Measurements from ENCODE around the gene SPDYE6. TPM values are rescaled to one million over a fixed set of nuclear protein-coding genes. Genes with fewer than 3 reads are reported as not detected.
"Not testable (repeated sequence)": the region's sequence is repeated elsewhere in the genome, so short reads cannot be mapped to it uniquely, and the experiment has no call there.

Gene SPDYE6, protein sequence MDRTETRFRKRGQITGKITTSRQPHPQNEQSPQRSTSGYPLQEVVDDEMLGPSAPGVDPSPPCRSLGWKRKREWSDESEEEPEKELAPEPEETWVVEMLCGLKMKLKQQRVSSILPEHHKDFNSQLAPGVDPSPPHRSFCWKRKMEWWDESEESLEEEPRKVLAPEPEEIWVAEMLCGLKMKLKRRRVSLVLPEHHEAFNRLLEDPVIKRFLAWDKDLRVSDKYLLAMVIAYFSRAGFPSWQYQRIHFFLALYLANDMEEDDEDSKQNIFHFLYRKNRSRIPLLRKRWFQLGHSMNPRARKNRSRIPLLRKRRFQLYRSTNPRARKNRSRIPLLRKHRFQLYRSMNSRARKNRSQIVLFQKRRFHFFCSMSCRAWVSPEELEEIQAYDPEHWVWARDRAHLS
- not detected in 2 replicates for total RNA-seq (2014; rRNA removed; shearing (Covaris generic))

DNA sequence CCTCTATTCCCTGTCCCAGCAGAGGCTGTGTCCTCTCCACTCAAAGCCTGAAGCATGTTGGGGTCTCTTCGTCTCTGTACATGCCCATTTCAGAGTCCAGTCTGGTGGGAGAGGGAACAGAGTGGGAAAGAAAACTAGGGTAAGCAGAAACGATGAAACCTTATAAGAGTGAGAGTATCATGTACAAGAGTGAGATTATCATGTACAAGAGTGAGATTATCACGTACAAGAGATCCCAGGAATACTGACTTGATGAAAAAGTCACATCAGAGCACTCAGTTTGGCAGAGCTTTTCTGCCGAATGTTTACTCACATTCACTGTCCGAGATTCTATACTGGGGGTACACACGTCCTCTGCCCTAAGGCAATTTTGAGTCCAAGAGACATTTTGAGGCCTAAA, at the start of gene SPDYE6:
SPDYE6 (minus strand) TSS at position 101 of the 400 bp plus-strand sequence. CDS start 421 bp downstream, outside the sequence.
- in situ Hi-C loops (cut with HindIII; ENCODE audit: low sequenced_read_pairs); DNase-seq (ENCODE audit: low spot score): not testable (repeated sequence)

DNA sequence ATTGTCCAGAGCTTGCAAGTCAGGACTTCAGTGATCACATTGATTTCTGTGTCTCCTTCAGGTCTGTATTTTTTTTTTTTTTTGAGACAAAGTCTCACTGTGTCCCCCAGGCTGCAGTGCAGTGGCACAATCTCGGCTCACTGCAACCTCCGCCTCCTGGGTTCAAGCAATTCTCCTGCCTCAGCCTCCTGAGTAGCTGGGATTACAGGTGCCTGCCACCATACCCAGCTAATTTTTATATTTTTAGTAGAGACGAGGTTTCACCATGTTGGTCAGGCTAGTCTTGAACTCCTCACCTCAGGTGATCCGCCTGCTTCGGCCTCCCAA, 48.6 kb upstream of the SPDYE6 start:
- in situ Hi-C loops (cut with HindIII; ENCODE audit: low sequenced_read_pairs); DNase-seq (ENCODE audit: low spot score): not testable (repeated sequence)

DNA sequence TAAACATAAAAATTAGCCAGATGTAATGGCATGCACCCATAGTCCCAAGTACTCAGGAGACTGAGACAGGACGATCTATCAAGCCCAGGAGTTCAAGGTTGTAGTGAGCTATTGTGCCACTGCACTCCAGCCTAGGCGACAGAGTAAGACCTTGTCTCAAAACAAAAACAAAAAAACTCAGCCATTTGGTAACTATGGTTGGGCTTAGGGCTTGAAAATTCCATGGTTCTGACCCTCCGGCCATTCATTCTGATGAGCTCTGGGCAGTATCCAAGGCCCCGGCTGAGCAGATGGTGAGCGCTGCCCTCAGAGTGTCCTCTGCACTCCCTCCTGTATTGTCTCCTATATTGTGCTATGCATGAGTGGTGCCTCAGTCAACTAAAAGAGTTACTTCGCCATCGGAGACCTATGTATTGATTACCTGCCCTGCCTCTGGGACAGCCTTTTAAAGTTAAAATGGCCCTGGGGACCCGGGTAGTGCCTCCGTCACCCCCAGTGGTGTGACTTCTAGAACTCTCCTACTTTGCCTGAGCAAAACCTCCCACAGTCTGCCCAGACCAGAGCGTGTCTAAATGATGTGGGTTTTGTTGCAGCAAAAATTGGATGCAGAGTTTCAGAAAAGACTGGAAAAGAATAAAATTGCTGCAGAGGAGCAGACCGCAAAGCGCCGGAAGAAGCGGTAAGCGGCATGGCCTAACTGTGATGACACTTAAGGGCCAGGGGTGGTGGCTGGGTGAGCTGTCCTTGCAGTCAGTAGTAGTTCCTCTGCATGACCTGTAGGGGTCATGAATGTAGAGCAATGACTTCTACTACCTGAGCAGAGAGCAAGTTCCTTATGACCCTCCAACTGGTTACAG, 48.0 kb upstream of the SPDYE6 start:
- in situ Hi-C loops (cut with HindIII; ENCODE audit: low sequenced_read_pairs), result no loop called here
- peak; percentile 77 for DNase-seq (ENCODE audit: low spot score)

DNA sequence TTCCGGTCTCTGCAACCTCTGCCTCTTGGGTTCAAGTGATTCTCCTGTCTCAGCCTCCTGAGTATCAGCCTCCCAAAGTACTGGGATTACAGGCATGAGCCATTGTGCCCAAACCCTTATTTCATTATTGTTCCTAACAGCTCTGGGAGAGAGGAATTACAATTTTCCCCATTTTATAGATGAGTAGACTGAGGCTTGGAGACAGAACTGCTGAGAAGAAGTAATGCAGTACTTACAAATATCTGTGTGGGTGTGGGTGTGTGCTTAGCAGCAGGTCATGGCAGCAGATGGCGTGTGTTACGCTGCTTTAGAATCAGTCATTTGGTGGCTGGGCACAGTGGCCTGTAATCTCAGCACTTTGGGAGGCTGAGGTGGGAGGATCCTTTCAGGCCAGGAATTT, 47.3 kb upstream of the SPDYE6 start:
- DNase-seq (ENCODE audit: low spot score), result peak; percentile 47
- in situ Hi-C loops (cut with HindIII; ENCODE audit: low sequenced_read_pairs), result no loop called here

DNA sequence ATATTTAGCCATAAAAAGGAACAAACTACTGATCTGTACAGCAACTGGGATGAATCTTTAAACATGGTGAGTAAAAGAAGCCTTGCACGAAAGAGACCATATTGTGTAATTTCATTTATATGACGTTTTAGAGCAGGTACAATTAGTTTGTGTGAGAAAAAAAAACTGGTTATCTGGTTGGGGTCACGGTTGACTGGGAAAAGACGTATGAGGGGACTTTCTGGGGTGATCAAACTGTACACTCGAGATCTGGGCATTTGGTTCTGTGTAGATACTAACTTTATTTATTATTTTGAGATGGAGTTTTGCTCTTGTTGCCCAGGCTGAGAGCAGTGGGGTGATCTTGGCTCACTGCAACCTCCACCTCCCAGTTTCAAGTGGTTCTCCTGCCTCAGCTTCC, 44.1 kb upstream of the SPDYE6 start:
- no peak for DNase-seq (ENCODE audit: low spot score)
- in situ Hi-C loops (cut with HindIII; ENCODE audit: low sequenced_read_pairs), result no loop called here

DNA sequence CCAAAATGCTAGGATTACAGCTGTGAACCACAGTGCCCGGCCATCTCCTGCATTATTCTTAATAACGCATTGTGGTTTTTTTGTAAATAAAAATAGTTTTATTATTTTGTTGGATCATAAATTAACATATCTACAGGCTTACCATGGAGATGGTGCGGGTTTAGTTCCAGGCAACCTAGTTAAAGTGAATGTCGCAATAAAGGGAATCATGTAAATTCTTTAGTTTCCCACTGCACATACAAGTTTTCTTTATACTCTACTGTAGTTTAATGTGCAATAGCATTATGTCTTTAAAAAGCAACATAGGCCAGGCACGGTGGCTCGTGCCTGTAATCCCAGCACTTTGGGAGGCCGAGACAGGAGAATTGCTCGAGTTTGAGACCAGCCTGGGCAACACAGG, 42.3 kb upstream of the SPDYE6 start:
- in situ Hi-C loops (cut with HindIII; ENCODE audit: low sequenced_read_pairs), result no loop called here
- no peak for DNase-seq (ENCODE audit: low spot score)

DNA sequence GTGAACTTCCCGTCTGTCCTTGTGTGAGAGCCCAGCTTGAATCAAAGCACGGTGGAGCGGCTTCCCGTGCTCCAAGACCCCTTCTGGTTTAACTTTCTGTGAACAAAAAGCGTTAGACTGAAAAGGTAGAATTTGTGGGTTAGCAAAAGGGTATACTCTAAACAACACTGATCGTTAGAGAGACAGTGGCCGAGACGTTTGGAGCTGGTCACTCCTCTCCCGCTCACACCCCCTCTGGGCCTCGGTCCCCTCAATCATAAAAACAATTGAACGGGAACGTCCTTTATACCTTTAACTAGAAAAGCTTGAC, 40.4 kb upstream of the SPDYE6 start:
- no peak for DNase-seq (ENCODE audit: low spot score)
- in situ Hi-C loops (cut with HindIII; ENCODE audit: low sequenced_read_pairs), result no loop called here

DNA sequence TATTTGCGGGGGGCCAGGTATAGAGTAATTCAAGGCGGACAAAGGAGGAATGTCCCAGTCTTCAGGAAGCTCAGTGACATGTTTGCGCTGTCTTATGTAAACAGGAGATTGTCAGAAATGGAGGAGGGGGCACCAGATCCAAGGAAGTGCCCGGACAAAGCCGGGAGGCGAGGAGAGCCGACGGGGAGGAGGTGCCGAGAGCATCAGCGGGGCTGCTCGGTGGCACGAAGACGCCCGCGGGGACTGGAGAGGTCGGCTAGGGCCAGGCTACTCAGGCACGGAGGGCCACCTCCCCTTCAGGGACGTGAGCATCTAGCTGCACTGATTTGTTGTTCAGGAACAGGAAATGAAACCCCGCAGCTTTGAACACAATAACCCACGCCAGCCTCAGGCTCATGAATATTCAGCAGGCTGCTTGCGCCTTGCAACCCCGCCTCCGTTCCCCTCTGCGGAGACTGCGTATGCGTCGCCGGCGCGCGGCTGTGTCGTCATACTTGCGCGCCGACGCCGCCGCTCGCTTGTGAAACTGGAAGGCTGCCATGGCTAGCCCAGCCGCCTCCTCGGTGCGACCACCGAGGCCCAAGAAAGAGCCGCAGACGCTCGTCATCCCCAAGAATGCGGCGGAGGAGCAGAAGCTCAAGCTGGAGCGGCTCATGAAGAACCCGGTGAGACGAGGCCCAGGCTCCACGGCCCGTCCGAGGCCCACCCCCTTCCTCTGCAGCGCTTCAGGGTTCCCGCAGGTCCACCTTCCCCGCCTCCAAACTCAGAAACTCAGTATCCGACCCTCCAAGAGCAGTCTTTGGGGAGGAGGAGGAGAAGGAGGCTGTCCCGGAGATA, 39.8 kb upstream of the SPDYE6 start, which contains the start of gene PRKRIP1:
PRKRIP1 (plus strand) TSS at position 491 of the 837 bp plus-strand sequence; CDS start at position 540, 49 bp downstream.
- peak; percentile 98 for DNase-seq (ENCODE audit: low spot score)
- in situ Hi-C loops (cut with HindIII; ENCODE audit: low sequenced_read_pairs), result no loop called here

DNA sequence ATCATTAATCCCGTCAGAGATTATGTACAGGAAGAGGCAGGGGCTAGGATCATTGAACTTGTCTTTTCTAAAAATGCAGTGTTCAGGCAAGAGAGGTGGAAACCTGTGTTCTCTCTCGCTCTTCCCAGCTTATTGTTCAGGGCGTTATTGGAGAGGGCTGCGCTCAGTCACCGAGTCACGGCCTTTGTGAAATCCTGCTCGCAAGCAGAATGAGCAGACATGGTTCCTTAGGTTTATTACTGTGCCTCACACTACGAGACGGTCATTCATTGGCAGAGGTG, 39.3 kb upstream of the SPDYE6 start:
- in situ Hi-C loops (cut with HindIII; ENCODE audit: low sequenced_read_pairs), result no loop called here

DNA sequence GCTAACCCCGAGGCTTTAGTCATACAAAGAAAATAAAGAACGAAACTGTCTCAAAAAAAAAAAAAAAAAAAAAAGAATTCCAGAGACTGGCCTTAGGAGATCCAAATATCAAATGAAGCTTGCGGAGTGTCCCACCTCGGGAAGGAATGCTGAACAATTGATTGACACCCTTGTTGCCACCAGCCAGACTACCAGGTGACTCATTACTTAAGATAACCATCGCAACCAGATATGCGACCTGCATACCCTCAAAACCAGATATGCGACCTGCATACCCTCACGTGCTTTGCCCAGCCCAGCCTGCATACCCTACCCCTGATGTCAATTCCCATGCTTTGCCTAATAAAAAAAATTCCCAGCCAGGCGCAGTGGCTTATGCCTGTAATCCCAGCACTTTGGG, 37.2 kb upstream of the SPDYE6 start:
- in situ Hi-C loops (cut with HindIII; ENCODE audit: low sequenced_read_pairs), result no loop called here
- DNase-seq (ENCODE audit: low spot score), result no peak

More for the DNA sequence above, 39.3 kb upstream of the SPDYE6 start:
- no peak for DNase-seq (ENCODE audit: low spot score)

DNA sequence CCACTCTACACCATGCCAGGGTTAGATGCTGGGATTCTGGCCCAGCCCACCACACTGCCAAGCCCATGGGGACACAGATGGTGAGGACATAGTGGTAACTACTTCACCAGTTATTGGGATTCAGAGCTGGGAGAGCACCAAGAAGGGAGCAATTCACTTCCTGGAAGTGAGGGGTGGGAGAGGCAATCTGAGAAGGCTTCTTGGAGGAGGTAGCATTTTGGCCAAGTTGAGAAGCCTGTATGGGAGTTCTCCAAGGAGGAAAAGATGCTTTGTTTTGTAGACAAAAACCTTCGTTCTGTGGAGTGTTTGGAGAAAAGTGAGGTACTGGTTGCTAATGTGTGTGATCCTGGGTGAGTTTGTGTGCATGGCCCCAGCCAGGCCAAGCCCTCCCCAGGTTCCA, 36.1 kb upstream of the SPDYE6 start:
- in situ Hi-C loops (cut with HindIII; ENCODE audit: low sequenced_read_pairs), result no loop called here
- no peak for DNase-seq (ENCODE audit: low spot score)

DNA sequence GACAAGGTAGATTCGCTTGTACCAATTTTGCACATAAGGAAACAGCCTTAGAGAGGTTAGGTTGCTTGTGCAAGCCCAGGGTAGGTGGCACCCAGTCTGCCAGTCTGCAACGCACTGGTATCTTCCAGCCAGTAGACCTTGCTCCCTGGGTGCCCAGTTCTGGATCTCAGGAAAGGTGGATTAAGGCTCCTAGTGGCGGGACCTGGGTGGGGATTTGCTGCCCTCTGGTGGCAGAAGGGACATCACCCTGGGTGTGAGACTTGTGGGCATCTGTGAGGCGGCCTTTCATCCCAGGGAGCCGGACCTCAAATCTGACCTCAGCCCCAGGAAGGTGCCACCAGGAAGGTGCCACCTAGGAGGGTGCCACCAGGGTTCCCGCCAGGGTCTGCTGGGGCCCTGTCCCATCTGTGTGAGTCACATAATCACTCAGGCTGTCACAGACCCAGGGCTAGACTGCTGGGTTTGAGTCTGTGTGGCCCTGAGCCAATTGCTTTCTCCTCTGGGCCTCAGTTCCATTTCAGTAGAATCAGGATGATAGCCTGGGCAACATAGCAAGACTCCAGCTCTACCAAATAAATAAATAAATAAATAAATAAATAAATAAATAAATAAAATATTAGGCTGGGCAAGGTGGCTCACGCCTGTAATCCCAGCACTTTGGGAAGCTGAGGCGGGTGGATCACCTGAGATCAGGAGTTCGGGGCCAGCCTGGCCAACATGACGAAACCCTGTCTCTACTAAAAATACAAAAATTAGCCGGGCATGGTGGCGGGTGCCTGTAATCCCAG, 34.6 kb upstream of the SPDYE6 start:
- in situ Hi-C loops (cut with HindIII; ENCODE audit: low sequenced_read_pairs), result no loop called here
- peak; percentile 80 for DNase-seq (ENCODE audit: low spot score)

DNA sequence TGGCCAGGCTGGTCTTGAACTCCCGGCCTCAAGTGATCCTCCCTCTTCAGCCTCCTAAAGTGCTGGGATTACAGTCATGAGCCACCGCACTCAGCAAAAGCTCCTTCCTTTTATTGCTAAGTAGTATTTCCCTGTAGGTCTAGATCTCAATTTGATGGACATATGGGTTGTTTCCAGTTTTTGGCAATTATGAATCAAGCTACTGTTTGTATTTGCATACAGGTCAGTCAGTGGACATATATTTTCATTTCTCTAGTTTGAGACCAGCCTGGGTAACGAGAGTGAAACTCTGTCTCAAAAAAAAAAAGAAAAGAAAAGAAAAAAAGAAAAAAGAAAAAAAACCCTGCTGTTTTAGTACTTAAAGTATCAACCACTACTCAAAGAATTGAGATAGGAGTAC, 33.6 kb upstream of the SPDYE6 start:
- in situ Hi-C loops (cut with HindIII; ENCODE audit: low sequenced_read_pairs), result no loop called here
- DNase-seq (ENCODE audit: low spot score), result no peak

DNA sequence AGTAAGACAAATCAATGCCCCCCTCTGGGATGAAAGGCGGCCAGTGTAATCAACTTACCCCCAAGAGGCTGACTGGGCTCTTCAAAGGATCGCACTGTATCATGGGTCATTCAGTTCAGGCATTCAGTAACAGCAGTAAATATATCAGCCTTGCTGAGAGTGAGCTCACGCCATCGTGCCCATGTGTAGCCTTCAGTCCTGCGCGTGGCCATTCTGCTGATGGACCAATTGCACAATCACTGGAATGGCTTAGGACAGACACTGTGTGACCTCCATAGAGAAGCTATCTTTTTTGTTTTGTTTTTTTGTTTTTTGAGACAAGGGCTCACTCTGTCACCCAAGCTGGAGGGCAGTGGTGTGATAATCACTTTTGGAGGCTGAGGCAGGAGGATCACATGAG, 30.8 kb upstream of the SPDYE6 start:
- in situ Hi-C loops (cut with HindIII; ENCODE audit: low sequenced_read_pairs), result no loop called here
- no peak for DNase-seq (ENCODE audit: low spot score)

DNA sequence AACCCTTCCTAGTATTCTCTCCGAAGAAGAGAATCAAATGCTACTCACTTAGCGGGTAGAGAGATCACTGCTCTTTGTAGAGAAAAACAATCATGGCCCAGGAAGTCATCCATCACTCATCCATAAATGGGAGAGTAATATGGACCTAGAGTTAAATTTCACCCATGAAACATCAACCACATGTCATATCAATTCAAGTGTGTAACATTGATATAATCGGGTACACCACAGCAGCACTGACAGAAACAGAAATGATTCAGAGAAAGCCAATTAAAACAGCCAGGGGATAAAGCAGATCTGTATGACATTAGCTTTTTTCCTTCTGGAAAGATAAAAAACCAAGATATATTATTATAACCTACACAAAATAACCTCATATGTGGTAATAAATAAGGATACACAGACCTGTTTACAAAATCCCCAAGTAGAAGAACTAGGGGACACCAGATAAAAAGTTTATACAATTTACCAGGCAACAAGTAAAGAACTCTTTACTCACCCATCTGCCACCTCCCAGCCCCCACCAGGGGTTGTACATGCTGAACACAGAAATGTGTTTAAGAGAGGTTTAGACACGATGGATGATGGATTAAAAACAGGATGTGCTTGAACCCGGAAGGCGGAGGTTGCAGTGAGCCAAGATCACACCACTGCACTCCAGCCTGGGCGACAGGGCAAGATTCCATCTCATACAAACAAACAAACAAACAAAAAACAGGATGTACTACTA, 25.6 kb upstream of the SPDYE6 start:
- DNase-seq (ENCODE audit: low spot score); in situ Hi-C loops (cut with HindIII; ENCODE audit: low sequenced_read_pairs): not testable (repeated sequence)

DNA sequence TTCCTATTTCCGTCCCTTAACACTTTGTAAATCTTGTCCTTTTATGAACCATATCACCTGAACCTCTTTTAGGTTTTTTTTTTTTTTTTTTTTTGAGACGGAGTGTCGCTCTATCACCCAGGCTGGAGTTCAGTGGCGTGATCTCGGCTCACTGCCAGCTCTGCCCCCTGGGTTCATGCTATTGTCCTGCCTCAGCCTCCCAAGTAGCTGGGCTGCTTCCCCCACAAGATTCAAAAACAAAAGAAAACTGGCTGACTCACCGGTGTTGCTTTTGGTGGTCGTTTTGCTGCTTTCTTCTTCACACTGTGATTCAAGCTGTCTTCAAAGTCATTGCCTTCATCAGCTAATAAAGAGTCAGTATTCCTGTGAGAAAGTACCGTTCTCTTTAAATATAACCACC, 24.6 kb upstream of the SPDYE6 start:
- DNase-seq (ENCODE audit: low spot score); in situ Hi-C loops (cut with HindIII; ENCODE audit: low sequenced_read_pairs): not testable (repeated sequence)

DNA sequence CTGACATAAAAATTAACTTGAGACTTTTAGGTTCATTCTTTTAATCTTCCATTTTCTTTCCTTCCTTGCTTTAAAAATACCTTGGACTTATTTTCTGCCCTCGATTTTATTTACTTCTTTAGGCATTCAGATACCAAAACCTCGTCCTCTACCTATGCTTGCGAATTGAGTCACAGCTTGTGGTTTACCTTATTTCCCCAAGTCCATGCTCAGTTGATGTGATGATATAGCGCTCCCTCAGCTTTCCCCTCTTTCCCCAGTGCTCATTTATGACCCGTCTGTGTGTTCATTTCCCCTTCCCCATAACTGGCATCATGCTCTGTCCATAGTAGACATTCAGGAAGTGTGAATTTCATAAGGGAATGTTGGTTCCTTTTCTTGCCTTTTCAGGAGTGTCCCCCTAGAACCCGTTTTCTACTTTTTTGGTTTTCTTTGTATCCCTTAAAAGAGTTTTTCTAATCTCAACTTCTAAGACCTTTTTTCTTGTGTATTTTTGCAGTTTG, 20.8 kb upstream of the SPDYE6 start:
- no peak for DNase-seq (ENCODE audit: low spot score)
- in situ Hi-C loops (cut with HindIII; ENCODE audit: low sequenced_read_pairs), result no loop called here

DNA sequence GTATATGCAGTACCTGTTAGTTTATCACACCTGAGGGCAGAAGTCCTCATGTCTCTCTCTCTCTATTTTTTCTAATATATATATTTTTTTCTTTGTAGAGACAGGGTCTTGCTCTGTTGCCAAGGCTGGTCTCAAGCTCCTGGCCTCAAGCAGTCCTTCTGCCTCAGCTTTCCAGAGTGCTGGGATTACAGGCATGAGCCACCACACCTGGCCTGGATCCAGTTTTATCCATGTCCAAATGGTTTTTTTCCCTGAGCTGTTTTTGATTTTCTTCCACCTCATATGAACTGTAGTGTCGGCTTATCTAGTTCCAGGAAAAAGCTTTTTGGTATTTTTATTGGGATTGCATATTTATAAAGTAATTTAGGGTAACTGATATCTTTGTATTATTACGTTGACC, 16.6 kb upstream of the SPDYE6 start:
- in situ Hi-C loops (cut with HindIII; ENCODE audit: low sequenced_read_pairs), result not testable (repeated sequence)
- peak; percentile 64 for DNase-seq (ENCODE audit: low spot score)
